ENCODE measurements around the gene RUFY2.
"Not testable (repeated sequence)": the region's sequence is repeated elsewhere in the genome, so short reads cannot be mapped to it uniquely, and the experiment has no call there.

Gene RUFY2

DNA sequence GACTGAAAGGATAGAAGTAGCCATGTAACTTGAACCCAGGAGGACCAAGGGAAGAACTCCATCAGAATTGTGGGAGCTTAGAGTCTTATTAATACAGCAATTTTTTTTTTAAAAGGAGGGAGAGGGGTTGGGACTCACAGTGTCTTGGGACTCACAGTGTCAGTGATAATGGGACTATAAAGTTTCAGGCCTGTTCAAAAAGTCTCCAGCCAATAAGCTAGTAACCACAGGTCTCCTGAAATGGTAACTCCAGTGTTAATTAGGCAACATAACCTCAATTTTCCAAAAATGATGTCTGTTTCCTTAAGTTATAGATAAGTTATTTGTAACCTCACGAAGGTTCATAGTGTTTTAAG is 77.6 kb downstream of the RUFY2 start:
- no peak for ATAC-seq
- TF ChIP-seq TCF4 (CRISPR knock-in tag; IDR thresholded peaks at IDR 0.05; ENCODE audit: borderline replicate concordance): no peak
- no peak for TF ChIP-seq TOX (CRISPR knock-in tag; IDR thresholded peaks at IDR 0.05; ENCODE audit: borderline replicate concordance)
- TF ChIP-seq ZC3H10 (CRISPR knock-in tag; IDR thresholded peaks at IDR 0.05): no peak
- no peak for TF ChIP-seq OSR1 (CRISPR knock-in tag; IDR thresholded peaks at IDR 0.05)
- TF ChIP-seq, protein P1, sequence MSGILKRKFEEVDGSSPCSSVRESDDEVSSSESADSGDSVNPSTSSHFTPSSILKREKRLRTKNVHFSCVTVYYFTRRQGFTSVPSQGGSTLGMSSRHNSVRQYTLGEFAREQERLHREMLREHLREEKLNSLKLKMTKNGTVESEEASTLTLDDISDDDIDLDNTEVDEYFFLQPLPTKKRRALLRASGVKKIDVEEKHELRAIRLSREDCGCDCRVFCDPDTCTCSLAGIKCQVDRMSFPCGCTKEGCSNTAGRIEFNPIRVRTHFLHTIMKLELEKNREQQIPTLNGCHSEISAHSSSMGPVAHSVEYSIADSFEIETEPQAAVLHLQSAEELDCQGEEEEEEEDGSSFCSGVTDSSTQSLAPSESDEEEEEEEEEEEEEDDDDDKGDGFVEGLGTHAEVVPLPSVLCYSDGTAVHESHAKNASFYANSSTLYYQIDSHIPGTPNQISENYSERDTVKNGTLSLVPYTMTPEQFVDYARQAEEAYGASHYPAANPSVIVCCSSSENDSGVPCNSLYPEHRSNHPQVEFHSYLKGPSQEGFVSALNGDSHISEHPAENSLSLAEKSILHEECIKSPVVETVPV (CRISPR knock-in tag; IDR thresholded peaks at IDR 0.05): no peak
- TF ChIP-seq, protein P2, sequence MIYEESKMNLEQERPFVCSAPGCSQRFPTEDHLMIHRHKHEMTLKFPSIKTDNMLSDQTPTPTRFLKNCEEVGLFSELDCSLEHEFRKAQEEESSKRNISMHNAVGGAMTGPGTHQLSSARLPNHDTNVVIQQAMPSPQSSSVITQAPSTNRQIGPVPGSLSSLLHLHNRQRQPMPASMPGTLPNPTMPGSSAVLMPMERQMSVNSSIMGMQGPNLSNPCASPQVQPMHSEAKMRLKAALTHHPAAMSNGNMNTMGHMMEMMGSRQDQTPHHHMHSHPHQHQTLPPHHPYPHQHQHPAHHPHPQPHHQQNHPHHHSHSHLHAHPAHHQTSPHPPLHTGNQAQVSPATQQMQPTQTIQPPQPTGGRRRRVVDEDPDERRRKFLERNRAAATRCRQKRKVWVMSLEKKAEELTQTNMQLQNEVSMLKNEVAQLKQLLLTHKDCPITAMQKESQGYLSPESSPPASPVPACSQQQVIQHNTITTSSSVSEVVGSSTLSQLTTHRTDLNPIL (CRISPR knock-in tag; IDR thresholded peaks at IDR 0.05; ENCODE audit: low read depth): no peak
- TF ChIP-seq ZNF565 (CRISPR knock-in tag; conservative IDR thresholded peaks at IDR 0.05; ENCODE audit: low read depth): no peak
- no peak for TF ChIP-seq ZNF70 (CRISPR knock-in tag; IDR thresholded peaks at IDR 0.05)
- no peak for TF ChIP-seq ISL1 (CRISPR knock-in tag; IDR thresholded peaks at IDR 0.05)
- TF ChIP-seq, protein P3, sequence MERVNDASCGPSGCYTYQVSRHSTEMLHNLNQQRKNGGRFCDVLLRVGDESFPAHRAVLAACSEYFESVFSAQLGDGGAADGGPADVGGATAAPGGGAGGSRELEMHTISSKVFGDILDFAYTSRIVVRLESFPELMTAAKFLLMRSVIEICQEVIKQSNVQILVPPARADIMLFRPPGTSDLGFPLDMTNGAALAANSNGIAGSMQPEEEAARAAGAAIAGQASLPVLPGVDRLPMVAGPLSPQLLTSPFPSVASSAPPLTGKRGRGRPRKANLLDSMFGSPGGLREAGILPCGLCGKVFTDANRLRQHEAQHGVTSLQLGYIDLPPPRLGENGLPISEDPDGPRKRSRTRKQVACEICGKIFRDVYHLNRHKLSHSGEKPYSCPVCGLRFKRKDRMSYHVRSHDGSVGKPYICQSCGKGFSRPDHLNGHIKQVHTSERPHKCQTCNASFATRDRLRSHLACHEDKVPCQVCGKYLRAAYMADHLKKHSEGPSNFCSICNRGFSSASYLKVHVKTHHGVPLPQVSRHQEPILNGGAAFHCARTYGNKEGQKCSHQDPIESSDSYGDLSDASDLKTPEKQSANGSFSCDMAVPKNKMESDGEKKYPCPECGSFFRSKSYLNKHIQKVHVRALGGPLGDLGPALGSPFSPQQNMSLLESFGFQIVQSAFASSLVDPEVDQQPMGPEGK (CRISPR knock-in tag; IDR thresholded peaks at IDR 0.05; ENCODE audit: borderline replicate concordance): no peak
- no peak for TF ChIP-seq ZFP3 (CRISPR knock-in tag; IDR thresholded peaks at IDR 0.05)
- no peak for TF ChIP-seq BACH2 (CRISPR knock-in tag; IDR thresholded peaks at IDR 0.05; ENCODE audit: borderline replicate concordance)
- no peak for TF ChIP-seq ARNTL (CRISPR knock-in tag; IDR thresholded peaks at IDR 0.05; ENCODE audit: borderline replicate concordance, low read depth)
- no peak for TF ChIP-seq GLIS3 (CRISPR knock-in tag; IDR thresholded peaks at IDR 0.05)
- TF ChIP-seq ESRRG (CRISPR knock-in tag; IDR thresholded peaks at IDR 0.05): no peak
- no peak for TF ChIP-seq SNAI2 (CRISPR knock-in tag; IDR thresholded peaks at IDR 0.05)
- TF ChIP-seq, protein P4, sequence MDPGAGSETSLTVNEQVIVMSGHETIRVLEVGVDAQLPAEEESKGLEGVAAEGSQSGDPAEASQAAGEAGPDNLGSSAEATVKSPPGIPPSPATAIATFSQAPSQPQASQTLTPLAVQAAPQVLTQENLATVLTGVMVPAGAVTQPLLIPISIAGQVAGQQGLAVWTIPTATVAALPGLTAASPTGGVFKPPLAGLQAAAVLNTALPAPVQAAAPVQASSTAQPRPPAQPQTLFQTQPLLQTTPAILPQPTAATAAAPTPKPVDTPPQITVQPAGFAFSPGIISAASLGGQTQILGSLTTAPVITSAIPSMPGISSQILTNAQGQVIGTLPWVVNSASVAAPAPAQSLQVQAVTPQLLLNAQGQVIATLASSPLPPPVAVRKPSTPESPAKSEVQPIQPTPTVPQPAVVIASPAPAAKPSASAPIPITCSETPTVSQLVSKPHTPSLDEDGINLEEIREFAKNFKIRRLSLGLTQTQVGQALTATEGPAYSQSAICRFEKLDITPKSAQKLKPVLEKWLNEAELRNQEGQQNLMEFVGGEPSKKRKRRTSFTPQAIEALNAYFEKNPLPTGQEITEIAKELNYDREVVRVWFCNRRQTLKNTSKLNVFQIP (CRISPR knock-in tag; IDR thresholded peaks at IDR 0.05; ENCODE audit: borderline replicate concordance, low read depth): no peak

DNA sequence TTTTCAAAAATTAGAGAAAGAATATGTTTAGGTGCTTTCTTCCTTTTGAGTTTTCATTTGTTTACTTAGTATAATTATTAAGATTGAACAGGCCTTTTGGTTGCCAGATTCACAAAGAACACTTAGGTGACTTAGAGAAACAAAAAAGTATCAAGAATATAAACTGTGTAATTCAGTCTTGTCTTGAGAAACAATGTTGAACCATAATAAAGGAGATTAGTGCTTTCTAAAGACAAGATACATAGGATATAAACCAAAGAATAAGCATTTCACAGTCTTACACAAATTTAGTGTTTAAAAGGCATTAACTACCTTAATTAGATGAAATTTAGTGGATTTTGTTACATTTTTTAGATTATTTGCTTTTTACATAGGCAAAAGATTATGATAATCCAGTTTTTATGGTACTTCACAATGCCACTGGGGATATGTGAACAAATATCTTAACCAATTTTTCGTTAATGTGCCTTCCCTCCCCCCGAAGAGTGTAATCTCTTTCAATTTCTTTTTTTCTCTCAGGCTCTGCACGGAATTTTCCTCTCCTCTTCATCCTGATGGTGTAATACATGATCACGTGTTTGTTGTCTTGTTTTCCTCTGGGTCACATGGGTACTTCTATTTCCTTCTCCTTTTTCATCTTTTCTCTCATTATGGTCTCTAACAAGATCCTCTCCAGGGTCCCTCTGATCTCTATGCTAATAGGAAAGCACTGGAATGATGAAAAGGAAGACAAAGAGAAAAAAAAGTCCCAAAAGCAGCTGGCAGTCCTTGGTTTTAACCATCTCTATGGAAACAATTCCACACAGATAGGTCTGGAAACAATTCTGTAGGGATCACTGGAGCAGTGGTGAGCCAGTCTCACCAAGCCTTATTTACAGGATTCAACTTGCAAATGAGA is 78.9 kb downstream of the RUFY2 start:
- TF ChIP-seq TCF4 (CRISPR knock-in tag; IDR thresholded peaks at IDR 0.05; ENCODE audit: borderline replicate concordance) (peak; percentile 64; the same call in 1 of the 2 replicates), PPARA (CRISPR knock-in tag; IDR thresholded peaks at IDR 0.05; ENCODE audit: borderline replicate concordance) (no peak)
- TF ChIP-seq, protein P2 (CRISPR knock-in tag; IDR thresholded peaks at IDR 0.05; ENCODE audit: low read depth): no peak

GRCh38 chr10:68324396-68324795 is 82.7 kb downstream of the RUFY2 start:
- not testable (repeated sequence) for ATAC-seq

More for the DNA sequence above, 78.9 kb downstream of the RUFY2 start:
- peak; percentile 36 for ATAC-seq

- no peak for ATAC-seq
- TF ChIP-seq, protein P4 (CRISPR knock-in tag; IDR thresholded peaks at IDR 0.05; ENCODE audit: borderline replicate concordance, low read depth): no peak
- TF ChIP-seq ZNF70 (CRISPR knock-in tag; IDR thresholded peaks at IDR 0.05): no peak
- no peak for TF ChIP-seq OSR1 (CRISPR knock-in tag; IDR thresholded peaks at IDR 0.05)
- TF ChIP-seq, protein P5, sequence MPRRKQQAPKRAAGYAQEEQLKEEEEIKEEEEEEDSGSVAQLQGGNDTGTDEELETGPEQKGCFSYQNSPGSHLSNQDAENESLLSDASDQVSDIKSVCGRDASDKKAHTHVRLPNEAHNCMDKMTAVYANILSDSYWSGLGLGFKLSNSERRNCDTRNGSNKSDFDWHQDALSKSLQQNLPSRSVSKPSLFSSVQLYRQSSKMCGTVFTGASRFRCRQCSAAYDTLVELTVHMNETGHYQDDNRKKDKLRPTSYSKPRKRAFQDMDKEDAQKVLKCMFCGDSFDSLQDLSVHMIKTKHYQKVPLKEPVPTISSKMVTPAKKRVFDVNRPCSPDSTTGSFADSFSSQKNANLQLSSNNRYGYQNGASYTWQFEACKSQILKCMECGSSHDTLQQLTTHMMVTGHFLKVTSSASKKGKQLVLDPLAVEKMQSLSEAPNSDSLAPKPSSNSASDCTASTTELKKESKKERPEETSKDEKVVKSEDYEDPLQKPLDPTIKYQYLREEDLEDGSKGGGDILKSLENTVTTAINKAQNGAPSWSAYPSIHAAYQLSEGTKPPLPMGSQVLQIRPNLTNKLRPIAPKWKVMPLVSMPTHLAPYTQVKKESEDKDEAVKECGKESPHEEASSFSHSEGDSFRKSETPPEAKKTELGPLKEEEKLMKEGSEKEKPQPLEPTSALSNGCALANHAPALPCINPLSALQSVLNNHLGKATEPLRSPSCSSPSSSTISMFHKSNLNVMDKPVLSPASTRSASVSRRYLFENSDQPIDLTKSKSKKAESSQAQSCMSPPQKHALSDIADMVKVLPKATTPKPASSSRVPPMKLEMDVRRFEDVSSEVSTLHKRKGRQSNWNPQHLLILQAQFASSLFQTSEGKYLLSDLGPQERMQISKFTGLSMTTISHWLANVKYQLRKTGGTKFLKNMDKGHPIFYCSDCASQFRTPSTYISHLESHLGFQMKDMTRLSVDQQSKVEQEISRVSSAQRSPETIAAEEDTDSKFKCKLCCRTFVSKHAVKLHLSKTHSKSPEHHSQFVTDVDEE (CRISPR knock-in tag; IDR thresholded peaks at IDR 0.05): no peak
- TF ChIP-seq TOX (CRISPR knock-in tag; IDR thresholded peaks at IDR 0.05; ENCODE audit: borderline replicate concordance): no peak
- TF ChIP-seq, protein P2 (CRISPR knock-in tag; IDR thresholded peaks at IDR 0.05; ENCODE audit: low read depth): no peak
- TF ChIP-seq ISL1 (CRISPR knock-in tag; IDR thresholded peaks at IDR 0.05): no peak
Observed at GRCh38 chr10:68318331-68319059, 88.6 kb downstream of the RUFY2 start.

All from SK-N-SH treated with all-trans-retinoic acid at 6 μM for 48 hours (cell line).